ENCODE results near the gene PRKD3.
A peak's percentile ranks its signal among the peaks of the same experiment; 100 is the strongest.

The PRKD3 gene

DNA sequence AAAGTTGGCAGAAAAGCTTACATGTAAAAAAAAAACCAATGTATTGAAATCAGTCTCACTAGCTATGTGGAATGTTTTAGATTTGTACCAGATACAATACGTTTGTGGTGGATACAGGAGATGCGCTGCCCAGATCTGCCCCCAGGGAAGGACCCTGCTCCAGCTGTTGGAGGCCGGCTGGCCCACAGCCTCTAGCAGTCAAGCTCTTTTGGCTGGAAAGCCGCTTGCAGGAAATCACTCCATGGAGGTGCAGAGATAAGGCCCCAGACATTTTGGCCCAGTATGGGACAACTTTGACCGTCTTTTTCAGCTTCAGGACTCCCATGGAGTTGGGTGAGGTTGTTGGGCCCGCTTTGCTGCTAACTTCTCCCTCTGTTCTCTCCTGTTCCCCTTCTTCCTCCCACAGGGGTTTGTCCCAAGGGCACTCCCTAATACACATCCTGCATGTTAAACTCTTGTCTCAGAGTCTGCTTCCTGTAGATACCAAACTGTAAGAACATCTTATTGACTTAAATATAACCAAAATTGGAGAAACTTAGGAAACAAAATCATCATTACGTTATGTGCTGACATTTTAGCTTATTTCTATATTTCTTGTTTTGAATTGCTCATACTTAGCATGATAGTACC, 18.1 kb upstream of the PRKD3 start:
- DNase-seq: peak; percentile 70

DNA sequence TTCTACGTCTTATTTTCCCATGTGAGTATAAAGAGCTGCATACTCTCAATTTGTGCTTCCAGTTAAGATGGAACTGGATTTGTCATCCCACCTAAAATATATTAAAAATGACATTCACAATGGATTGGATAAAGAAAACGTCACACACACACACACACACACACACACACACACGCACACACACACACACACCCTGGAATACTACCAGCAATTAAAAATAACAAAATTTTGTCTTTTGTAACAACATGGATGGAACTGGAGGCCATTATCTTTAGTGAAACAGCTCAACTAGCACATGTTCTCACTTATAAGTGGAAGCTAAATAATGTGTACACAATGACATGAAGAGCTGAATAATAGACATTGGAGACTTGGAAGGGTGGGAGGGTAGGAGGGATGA, 16.0 kb upstream of the PRKD3 start:
- no peak for DNase-seq

DNA sequence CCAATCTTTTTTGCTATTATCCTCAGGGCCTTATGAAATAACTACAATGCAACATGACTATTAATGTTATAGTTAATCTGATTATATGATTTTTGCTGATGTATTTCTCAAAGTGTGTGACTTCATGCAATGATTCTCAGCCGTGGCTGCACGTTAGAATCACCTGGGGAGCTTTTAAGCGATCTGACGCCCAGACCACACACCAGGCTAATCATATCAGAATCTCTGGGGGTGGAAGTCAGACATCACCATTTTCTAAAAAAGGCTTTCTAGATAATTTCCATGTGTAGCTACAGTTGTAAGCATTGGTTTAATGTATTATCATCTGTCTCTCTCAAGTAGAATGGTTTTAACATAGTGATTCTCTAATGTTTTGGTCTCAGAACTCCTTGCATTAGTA, 14.3 kb upstream of the PRKD3 start:
- DNase-seq: no peak

DNA sequence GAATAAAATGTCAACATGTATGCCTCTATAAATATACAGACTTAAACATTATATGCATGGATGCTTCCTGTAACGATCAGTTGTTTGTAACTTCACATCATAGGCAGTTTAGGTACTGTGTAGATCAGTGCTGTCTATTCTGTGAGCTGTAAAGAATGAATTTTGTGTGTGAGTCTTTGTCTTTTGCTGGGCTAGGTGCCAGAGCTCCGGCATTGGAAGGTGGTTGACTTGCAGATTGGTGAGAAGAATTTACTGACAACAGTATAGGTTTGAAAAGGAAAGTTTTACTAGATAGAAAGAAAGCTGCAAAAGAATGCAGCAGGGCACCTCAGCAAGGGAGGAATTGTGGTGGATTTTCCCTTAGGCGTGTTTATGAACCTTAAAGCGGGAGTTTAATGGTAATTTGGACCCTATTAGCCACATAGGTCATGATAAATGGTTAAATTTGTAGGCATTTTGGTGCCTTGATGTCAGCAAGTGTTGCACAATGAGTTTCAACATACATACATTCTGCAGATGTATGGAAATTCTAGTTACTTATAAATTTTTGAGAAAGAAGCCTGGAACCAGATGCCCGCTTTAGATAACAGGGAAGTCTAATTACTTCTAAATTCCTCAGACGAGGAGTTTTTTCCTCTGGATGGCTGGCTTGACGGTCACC, 13.1 kb upstream of the PRKD3 start:
- no peak for DNase-seq

DNA sequence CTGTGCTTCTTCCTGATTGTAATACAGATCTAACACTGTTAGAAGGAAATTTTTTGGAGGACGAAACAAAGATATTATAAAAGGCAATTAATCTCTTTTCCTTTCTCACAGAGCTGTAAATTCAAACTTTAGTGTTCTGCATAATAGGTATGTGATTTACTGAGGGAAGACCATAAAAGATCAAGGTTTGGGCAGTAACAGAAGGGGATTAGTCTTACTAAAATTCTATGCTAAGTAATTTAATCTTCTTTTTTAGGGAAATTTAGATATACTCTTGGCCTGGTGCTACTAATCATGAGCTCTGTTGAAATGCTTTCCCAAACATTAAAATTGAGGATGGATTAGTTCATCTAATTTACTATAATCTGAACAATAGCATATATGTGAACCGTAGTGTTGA, 11.0 kb upstream of the PRKD3 start:
- DNase-seq: no peak

DNA sequence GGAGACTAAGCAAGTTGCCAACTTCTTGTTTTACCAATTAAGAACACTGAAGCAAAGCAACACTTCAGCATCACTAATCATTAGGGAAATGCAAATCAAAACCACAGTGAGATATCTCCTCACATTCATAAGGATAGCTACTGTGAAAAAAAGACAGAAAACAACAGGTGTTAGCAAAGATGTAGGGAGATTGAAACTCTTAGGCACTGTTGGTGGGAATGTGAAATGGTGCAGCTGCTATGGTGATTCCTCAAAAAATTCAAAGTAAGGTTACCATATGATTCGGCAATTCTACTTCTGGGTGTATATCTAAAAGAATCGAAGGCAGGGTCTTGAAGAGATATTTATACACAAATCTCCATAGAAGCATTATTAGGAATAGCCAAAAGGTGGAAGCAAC, 8.6 kb upstream of the PRKD3 start:
- no peak for DNase-seq

DNA sequence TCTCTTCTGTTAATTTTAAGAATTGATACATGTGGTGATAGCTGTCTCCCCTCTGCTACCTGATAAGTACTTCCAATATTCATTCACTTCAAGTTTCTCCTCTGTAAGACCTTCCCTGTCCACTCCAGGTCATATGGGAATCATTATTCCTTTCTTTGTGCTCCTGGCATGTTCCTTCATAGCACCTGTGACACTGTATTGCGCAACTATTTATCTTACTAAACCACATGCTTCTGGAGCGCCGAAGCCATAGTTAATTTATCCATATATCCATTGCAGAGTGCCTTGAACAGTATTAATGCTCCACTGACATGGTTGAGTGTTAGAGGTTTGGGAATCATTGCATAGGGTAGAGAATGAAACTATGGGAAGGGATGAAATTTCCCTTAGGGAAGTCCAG, 7.9 kb upstream of the PRKD3 start:
- no peak for DNase-seq

DNA sequence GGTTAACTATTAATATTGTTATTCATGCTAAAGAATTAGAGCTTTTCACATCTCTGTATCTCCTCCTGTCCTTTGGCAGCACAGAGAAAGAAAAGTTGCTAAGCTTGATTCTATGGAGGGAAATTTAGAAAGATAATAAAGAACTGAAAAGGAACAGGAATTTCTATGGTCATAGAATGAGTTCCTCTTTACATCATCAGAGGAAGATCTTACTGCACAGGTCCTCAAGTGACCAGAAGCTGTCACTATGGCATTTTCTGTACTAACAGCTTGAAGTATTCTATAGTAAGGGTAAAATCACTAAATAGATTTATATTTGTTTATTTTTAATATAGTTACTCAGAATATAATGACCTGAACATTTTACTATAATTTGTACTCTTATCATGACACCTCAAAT, 6.0 kb upstream of the PRKD3 start:
- no peak for DNase-seq

DNA sequence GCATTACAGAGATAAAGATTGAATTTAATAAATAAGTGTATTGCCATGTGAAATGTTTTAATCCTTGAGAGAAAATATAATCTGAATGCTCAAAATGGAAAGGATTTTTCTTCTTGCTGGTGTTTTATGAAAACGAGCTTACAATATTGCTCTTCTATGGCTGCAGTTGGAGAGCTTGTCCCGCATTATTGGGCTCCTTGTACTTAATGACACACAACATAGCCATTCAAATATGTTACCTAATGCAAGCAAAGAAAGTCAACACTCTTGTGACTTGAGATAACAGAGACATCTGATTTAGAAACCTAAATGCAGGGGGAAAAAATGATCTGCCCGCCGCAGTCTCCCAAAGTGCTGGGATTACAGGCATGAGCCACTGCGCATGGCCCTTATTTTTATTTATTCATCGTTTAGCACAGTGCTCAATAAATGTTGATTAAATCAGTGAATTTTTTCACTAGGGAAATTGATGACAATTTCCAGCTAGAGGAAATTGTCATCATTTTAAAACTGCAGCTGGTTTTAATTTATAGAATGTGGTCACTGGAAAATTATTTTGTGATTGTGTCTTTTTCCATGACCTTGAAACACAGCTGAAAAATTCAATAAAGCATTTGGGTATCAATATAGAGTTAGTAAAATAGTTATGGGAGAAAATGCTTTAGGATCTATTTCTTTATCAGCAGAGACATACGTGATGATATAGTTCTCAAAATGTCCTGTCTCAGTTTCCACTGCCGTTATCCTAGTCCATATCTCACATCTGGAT, 2.4 kb upstream of the PRKD3 start:
- no peak for DNase-seq

DNA sequence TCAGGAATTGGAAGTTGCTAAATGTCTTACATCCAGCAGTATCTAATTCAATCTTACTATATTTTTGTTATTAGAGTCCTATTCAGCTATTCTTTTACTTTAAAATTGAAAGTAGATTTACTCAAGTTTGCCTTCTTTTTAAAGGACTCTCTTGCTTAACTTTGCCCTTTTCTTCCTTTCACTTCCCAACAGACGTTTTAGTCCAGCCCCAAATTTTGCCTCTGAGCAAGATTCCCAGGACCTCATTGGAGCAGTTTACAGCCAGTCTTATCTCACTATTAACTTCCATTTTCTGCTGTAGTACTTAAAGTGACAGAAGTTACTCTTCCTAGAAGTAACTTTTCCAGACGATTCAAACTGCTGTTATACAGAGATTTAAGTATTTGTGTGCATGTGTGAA, 1.7 kb upstream of the PRKD3 start:
- DNase-seq: peak; percentile 38

DNA sequence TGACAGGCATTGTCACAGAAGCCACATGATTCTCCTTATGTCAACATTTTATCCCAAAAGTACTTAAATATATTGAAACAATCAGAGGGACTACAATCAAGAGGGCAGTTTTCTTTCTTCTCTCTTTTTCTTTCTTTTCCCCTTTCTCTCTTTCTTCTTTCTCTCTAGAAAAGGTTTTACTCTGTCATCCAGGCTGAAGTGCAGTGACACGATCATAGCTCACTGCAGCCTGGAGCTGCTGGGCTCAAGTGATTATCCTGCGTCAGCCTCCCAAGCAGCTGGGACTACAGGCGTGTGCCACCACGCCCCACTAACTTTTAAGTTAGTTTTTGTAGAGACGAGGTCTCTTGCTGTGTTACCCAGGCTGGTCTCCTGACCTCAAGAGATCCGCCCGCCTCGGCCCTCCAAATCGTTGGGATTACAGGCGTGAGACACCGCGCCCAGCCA, 1.0 kb upstream of the PRKD3 start:
- DNase-seq: no peak

DNA sequence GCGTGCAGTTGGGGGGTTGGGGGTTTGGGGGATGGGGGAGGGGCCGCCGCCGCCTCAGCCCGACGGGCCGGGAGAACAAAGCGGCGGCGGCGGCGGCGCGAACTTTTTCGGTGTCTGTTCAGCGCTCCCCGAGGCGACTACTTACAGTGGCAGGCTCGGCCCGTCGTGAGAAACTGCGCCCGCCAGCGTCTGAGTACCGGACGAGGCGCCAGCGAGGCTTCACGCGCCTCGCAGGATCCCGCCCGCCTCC, 172 bp downstream of the PRKD3 start:
- no peak for DNase-seq

DNA sequence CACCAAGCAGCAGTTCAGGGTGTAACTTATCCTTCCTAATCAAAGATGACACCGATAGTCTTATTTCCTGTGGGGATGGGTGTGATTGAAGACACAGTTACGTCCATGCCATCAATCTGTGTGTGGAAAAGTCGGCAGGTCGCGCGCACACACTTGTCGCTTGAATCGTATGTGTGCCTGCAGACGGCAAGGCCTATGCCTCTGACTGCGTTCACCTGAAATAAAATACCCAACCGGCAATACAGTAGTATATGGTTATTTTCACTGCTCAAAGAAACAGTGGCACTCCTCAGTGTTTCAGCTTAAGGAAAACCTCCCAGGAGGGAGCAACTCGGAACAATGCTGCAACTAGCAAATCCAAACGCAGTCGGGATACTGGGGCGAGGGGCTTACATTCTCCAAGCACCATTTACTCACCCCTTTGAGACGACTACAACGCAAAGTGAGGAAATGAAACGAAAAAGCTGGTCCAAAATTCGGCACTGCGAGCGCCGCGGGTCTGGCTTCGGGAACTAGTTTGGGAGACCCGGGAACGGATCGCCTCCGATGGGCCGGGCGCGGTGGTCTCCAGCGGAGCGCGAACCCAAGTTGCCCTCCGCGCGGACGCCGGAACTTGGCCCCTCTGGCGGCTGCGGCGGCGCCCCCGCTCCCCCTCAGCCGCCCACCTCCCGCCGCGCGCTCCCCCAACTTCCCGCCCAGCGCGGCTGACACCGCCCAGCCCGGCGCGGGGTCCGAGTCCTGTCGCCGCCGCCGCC, 675 bp downstream of the PRKD3 start:
- peak; percentile 39 for DNase-seq

DNA sequence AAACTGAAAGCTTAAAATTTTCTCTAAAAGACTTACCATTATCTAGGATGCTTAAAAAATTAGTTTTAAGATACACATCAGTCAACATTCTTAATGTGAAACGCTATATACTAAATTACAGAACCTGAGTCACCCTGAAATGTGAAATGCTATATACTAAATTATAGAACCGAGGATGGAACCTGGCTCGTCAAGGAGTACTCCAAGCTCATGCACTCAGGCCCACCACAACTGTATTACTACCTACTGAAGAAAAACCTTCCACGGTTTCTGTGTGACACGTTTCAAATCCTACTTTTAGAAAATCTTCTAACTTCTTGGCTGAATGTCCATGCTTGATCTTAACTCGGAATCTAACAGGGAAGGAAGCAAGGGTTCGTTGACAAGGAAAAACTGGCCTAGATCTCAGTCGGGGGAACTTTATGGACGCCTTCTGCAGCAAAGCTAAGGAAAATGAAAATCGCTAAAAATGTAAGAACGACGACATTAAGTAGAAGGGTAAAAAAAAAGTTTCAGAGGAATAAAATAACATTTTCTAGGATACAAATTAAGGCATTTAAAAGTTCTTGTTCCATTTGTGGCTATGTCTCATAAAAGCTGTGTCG, 1.4 kb downstream of the PRKD3 start:
- no peak for DNase-seq

DNA sequence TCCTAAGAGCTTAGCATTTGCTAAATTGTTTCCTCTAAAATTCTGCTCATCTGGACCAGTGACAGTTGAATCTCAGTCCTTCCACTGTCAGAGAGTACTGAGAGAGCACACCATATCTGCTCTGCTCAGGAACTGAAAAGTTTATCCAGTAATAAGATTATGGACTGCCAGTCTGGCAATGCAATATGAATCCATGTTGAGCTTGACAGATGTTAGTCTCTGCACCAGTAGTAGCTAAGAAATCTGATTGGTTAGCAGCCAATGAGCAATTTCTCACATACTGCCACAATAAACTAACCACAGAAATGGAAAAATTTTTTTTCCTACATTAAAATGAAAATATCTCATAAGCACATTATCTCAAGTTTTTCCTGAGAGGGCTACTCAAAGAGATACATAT, 2.3 kb downstream of the PRKD3 start:
- no peak for DNase-seq

DNA sequence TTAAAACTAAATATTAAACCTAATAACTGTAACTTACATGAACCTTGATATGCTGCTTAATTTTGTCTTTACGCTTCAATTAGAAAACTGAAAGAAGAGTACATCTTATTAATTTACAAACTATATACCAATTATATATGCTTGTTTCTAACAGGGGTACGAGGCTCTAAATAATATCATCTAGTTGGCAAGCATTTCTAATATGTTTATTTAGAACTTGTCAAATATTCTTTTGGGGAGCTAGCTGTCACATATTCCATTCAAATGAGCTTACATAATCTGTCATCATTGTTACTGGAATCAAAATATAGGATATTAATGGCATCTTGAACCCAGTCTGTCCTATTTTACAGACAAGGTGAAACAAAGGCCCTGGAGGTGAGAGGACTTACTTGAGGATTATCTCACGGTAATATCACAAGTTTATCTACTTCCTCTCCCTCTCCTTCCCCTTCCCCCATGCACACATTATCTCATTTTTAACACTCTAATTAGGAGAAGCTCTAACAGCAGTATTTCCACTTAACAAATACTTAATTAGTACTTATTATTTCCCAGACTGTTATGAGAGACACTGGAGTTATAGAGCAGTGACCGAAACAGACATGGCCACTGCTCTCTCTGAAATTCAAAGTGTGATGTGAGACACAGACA, 3.5 kb downstream of the PRKD3 start:
- DNase-seq: no peak

DNA sequence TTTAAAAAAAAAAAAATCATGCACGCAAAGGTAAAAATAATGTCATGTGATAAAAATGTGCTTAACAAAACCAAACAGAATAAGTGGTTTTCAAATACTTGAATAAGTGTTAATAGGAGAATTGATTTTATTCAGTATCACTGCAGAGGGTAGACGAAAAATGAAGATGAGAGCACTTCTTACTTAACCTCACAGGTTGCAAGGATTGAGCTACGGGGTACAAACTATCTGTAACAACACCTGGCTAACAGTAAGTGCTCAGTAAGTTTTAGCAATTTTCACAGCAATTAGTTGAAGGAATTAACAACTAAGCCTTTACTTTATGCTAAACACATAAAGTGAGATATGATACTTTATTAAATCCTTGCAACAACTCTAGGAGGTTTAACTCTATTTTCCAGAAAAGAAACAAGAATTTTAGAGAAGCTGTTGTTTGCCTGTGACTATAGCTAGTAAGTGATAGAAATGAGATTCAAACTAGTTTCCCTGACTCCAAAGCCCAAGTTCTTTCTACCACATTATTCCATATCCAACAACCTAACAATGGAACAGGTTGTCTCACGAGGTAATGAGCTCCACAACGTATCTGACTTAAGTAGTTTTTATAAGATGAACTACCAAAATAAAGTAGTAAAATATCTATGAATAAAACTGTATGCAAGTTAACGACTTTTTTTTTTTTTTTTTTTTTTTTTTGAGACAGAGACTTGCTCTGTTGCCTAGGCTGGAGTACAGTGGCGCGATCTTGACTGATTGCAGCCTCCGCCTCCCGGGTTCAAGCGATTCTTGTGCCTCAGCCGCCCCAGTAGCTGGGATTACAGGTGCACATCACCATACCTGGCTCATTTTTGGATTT, 4.7 kb downstream of the PRKD3 start:
- no peak for DNase-seq

DNA sequence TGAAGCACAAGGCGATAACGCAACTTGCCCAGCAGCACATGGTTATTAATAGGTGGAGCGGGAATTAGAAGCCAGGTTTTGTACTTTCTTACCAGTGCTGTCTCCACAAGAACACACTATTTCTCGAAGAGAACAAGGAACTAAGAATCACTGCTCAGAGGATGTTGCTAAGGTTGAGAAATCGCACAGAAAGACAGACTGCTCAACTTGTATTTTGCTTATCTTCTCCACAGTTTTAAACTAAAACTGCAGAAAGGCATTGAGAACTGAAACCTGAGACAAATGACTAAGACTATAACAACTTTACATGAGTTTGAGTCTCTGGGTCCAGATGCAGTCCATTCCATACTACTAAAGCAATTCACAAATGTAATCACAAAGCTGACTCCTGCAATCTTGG, 6.2 kb downstream of the PRKD3 start:
- DNase-seq: no peak

DNA sequence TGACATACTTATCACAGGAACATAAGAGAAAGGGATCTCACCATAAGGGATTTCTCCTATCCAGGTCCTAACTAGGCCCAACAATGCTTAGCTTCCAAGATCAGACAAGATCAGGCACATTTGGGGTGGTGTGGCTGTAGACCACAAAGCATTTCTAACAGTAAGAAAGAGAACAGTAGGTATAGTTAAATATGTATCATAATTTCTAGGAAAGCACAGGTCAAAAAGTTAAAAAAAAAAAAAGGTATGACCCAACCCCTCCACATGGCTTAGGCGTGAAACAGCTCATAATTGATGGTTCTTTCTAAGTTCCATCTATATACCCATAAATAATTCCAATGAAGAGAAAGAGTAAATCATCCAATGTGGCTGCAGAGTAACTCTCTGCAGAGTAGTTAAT, 6.9 kb downstream of the PRKD3 start:
- DNase-seq: no peak

DNA sequence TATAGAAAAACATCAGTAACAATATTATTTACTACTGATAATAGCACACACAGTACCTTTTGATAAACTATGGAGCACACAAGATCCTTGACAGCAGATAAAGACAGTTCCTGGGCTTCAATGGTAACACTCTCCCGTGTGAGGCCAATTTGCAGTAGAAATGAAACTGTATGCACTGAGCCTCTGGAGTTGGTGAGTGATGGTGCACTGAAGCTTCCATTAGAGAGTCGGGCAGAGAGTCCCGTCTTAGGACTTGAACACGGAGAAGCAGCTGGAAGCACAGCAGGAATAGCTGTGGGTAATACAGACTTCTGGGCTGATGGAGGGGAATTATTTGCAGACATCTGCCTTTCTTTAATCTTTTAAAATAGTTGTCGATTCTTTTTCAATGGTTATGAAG, 8.5 kb downstream of the PRKD3 start:
- no peak for DNase-seq

DNA sequence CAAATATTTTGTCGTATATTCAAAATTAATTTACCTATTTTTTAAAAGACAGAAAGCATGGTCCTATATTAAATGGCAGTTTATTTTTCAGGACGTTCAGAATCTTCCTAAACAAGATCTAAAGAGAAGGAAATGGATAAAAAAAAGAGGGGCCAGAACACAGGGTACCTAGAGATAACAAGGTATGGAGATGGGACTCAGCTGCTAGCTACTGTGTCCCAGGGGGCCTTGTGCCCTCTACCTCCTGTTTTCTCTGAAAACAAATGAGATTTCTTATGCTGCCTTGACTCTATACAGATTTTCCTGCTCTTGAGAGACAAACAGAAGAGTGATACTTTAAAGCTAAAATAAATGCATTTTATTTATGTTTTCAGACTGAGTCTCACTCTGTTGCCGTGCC, 9.3 kb downstream of the PRKD3 start:
- no peak for DNase-seq

DNA sequence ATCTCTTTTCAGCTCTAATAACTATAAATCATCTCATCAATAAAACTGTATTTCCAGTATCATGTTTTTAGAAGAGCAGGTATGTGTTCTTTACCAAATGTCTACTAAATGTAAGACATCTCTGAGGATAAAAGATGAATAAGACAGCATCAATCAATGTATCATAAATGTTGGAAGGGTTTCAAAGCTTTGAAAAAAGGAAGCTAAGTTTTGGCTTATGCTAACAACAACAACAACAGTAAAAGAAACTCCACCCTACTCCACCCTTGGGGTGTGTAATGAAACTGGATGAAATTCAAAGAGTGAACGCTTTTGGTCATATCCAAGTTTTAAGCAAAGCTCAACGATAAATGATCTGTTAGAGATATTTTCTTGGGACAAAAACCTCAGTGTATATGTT, 17.1 kb downstream of the PRKD3 start:
- no peak for DNase-seq
